Tibial nerve (tissue), 3 donors: Measurements from ENCODE around the gene BLOC1S4.

Experiments used
- POLR2A ChIP-seq, 2 donors: fragments of 450-650 bp; IDR thresholded peaks; one replicate each; pipeline ENCODE4 v1.6.1; 2017; ENCODE audit warnings: antibody characterized with exemption in 2 of 2, mild to moderate bottlenecking in 2 of 2, moderate library complexity in 2 of 2
- TF ChIP-seq, protein P1 (sequence below), 5 experiments: fragments of 200-600 bp in 3 of 5; fragments of 450-650 bp in 2 of 5; sonication (generic) in 3 of 5; IDR thresholded peaks; one replicate each; pipeline ENCODE4 v1.5.1; 2016 to 2019; ENCODE audit warnings: antibody characterized with exemption in 5 of 5, mild to moderate bottlenecking in 3 of 5, moderate library complexity in 2 of 5

DNA sequence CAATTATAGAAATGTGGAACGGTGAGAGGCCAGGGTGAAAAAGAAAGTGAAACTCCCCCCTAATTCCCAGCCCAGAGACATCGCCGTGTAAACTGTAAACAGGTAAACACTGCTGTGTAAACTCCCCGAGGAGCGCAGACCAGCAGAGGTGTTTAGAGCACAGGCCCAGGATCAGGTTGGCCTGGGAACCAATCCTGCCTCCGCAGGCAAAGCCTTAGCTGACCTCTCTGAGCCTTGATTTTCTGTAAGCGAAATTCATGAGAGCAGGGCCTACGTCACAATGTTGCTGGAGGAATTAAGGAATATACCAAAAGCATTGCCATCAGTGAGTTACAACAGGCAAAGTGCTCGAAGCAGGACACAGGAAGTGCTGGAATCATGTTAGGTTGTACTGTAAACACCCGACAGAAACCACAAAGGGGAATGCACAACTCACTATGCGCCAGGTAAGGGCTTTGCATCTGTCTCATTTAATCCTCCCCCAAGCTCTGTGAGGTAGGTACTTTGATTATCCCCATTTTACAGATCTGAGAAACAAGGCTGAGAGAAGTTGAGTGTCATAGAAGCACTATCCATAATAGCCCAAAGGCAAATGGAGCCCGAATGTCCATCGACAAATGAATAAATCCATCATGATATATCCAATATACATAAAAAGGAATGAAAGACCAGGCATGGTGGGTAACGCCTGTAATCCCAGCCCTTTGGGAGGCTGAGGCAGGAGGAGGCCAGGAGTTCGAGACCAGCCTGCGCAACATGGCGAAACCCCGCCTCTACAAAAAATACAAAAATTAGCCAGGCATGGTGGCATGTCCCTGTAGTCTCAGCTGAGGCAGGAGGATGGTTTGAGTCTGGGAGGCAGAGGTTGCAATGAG lies 35.9 kb downstream of the BLOC1S4 start:
- TF ChIP-seq, protein P1, sequence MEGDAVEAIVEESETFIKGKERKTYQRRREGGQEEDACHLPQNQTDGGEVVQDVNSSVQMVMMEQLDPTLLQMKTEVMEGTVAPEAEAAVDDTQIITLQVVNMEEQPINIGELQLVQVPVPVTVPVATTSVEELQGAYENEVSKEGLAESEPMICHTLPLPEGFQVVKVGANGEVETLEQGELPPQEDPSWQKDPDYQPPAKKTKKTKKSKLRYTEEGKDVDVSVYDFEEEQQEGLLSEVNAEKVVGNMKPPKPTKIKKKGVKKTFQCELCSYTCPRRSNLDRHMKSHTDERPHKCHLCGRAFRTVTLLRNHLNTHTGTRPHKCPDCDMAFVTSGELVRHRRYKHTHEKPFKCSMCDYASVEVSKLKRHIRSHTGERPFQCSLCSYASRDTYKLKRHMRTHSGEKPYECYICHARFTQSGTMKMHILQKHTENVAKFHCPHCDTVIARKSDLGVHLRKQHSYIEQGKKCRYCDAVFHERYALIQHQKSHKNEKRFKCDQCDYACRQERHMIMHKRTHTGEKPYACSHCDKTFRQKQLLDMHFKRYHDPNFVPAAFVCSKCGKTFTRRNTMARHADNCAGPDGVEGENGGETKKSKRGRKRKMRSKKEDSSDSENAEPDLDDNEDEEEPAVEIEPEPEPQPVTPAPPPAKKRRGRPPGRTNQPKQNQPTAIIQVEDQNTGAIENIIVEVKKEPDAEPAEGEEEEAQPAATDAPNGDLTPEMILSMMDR (IDR thresholded peaks at IDR 0.05): no peak
- no peak for TF ChIP-seq POLR2A (IDR thresholded peaks at IDR 0.05)
